Epithelial cell of proximal tubule (primary cell): ENCODE measurements around the gene LSAMP. TPM values are rescaled to one million over a fixed set of nuclear protein-coding genes. Genes with fewer than 3 reads are reported as not detected.

Experiments used
- DNase-seq: peaks from one replicate; pipeline ENCODE4 v3.0.0-alpha.2; 2011; ENCODE audit warnings: low read depth
- H3K4me3 ChIP-seq: 2 replicates; pipeline ENCODE4 v1.5.1; 2011; ENCODE audit warnings: low read depth, mild to moderate bottlenecking, low read length
- CTCF ChIP-seq: conservative IDR thresholded peaks from 2 replicates; pipeline ENCODE4 v1.5.1; 2012; ENCODE audit warnings: low read depth, mild to moderate bottlenecking, low read length
- total RNA-seq: library from RNA; depleted of rRNA; stranded (reverse); fragments of >200 nt; gene quantifications from 2 replicates; pipeline ENCODE4 v1.2.3, GENCODE V29; 2015

Gene LSAMP
- total RNA-seq, 1 donor from 2014 or later = 5.1 TPM

- H3K4me3 ChIP-seq = no peak overlapping the region
- no peak for TF ChIP-seq CTCF
- no peak for DNase-seq
Measured at GRCh38 chr3:116165135-116165534, 280.2 kb downstream of the LSAMP start.

GRCh38 chr3:116164039-116164438 is 281.2 kb downstream of the LSAMP start:
- H3K4me3 ChIP-seq = no peak overlapping the region
- DNase-seq = no peak
- no peak for TF ChIP-seq CTCF

DNA sequence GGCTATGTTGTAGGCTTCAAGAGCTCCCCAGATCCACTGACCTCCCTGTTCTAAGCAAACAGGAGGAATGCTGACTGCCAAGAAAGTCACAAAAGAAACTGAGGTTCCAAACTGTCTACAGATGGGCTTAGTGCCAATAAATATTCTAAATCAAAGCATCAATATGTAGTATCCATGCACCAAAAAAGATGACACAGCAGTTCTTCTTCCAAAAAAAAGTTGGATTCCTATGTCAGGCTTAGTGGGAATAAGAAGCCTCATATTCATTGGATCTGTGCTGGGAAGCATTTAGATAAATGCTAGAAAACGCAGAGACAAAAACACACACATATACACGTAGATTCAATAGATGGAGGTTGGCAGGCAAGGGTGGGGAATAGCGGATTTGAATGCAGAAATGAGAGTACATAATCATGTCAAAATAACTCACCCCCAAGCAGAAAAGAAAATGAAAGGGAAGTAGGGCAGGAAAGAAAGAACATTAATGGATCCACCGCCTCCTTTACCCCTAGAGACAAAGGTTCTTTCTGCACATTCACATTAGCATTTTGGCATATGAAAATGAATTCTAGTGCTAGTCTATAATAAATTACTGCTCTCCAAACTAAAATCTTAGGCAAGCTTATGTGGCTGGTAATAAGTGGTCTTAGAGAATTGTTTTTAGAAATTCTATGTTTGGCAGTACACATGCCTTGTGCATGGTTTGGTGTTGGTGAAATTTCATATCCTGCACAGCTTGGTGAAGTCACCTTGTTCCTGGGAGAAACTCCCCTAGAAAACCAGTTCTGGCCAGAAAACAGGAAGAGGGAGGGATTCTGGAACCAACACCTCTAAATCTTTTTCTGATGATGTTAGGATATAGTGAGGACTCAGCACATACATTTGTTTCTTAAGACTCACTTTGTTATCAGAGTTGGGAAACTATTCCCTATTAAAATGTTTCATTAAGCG is 283.4 kb downstream of the LSAMP start:
- no peak for DNase-seq
- no peak overlapping the region for H3K4me3 ChIP-seq
- TF ChIP-seq CTCF = no peak

- no peak for TF ChIP-seq CTCF
- H3K4me3 ChIP-seq = no peak overlapping the region
- no peak for DNase-seq
Measured at GRCh38 chr3:116160594-116160993, 284.7 kb downstream of the LSAMP start.

DNA sequence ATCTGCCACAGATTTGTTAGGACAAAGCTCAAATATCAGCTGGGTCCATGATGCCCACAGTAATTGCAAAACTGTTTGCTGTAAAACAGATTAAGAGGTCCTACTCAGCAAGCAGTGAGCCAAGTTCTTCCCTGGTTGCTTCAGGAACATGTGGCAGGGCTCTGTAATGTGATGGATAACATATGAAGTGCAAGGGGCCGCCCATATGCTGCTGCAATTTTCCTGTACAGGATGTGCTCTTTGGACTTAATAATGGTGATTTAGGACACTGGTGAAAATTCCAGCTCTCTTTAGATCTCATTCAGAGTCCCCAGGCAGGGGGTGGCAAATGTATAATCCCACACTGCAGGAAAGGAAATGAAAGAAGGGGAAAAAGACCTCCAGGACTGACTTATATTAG is 289.4 kb downstream of the LSAMP start:
- no peak for TF ChIP-seq CTCF
- DNase-seq = no peak
- no peak overlapping the region for H3K4me3 ChIP-seq

DNA sequence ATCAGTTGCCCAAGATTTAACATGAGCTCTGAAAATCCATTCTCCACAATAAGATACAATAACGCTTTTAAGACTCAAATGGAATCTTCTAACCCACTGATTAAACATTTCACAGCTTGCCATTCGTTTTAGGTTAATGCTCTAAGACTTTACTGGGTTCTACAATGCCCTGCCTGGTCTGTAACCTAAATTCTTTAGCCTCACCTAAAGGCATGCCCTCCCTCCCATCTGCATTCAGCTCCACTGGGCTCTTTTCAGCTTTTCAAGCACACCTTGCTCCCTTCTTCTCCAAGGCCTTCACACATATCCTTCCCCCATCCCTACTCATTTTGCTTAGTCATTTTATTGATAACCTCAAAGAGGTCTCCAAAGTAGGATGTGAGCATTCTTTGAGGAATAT is 290.9 kb downstream of the LSAMP start:
- no peak for TF ChIP-seq CTCF
- DNase-seq = no peak
- no peak overlapping the region for H3K4me3 ChIP-seq

DNA sequence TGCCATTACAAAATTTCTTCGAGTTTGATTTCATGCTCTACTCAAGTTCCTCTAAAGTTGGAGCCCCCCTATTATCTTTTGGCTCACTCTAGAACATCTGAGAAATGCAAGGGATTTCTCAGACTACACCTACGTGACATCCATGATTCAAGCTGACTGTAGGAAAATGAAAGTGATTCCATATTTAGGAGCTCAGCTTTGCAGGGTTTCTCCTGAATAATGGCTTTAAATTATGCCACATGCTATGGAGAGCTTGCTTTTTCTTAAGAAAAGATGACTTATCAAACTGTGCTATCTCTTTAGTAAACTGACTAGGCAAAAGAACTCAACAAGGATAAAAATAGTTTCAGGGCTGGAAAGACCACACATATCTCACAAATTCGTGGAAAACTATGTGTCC is 292.1 kb downstream of the LSAMP start:
- TF ChIP-seq CTCF = no peak
- DNase-seq = no peak
- no peak overlapping the region for H3K4me3 ChIP-seq
